Activated CD8-positive, alpha-beta memory T cell treated with anti-CD3 and anti-CD28 coated beads for 48 hours (primary cell): Measurements from ENCODE around the gene BOK.
"Not testable (repeated sequence)": the region's sequence is repeated elsewhere in the genome, so short reads cannot be mapped to it uniquely, and the experiment has no call there.

Experiments used
- DNase-seq, 3 experiments: peaks; one replicate each; pipeline ENCODE4 v3.0.0-alpha.2; 2020; ENCODE audit warnings: low read depth in 2 of 3, low spot score in 2 of 3

BOK gene

DNA sequence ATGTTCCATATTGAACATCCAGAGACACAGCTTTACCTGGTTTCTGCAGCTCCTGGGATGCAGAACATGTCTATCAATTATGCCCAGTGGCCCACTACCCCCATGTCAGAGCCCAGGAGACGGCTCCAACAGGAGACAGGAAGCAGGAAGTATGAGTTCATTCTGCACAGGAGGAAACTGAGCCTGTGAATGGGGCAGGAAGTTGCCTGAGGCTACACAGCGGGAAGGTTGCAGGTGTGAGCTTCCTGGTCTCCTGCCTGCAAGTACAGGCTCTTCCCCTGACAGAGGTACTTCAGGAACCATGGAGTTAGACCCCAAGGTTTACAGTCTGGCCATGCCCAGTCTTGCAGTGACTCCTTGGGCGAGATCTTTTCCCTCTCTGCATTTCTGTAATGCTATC is 2.8 kb upstream of the BOK start:
- DNase-seq, result no peak

DNA sequence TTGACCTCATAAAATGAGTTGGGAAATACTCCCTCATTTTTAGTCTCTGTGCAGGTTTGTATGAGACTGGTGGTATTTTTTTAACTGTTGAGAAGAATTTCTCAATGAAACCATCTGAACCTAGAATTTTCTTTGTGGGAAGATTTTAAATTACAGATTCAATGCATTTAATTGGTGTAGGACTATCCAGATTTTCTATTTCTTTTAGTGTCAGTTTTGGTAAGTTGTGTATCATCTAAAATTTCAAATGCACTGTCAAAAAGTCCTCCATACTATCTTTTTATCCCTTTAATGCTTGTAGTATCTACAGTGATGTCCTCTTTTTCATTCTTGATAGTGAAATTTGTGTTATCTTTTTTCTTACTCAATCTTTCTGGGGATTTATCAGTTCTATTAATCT is 1.8 kb upstream of the BOK start:
- DNase-seq, result no peak

DNA sequence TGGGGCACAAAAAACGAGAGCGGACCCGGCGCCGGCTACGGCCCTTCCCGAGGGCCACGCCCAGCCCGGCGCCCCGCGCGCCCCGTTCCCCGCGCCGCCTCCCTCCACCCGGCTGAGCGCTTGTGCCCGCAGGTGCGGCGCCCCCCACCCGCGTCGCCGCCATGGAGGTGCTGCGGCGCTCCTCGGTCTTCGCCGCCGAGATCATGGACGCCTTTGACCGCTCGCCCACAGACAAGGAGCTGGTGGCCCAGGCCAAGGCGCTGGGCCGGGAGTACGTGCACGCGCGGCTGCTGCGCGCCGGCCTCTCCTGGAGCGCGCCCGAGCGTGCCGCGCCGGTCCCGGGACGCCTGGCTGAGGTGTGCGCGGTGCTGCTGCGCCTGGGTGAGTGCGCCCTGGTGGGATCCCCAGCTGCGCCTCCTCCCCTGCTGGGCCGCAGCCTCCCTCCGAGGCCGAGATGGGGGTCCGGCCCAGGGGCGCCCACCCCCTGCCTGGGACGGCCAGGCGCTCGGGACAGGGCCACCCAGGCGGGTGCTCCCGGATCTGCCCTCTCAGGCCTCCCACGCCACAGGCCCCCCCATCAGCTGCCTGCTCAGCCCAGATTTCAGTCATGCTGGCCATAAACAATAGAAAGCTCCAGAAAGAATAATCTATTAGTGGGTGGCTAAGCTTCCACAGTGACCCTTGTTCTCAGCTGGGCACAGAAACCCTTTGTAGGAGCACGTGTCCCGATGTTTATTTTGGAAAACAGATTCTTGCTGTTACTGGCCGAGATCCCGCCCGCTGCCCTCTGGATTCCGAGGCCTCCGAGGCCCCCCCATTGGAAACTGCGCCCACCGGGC is 997 bp downstream of the BOK start:
- no peak for DNase-seq

DNA sequence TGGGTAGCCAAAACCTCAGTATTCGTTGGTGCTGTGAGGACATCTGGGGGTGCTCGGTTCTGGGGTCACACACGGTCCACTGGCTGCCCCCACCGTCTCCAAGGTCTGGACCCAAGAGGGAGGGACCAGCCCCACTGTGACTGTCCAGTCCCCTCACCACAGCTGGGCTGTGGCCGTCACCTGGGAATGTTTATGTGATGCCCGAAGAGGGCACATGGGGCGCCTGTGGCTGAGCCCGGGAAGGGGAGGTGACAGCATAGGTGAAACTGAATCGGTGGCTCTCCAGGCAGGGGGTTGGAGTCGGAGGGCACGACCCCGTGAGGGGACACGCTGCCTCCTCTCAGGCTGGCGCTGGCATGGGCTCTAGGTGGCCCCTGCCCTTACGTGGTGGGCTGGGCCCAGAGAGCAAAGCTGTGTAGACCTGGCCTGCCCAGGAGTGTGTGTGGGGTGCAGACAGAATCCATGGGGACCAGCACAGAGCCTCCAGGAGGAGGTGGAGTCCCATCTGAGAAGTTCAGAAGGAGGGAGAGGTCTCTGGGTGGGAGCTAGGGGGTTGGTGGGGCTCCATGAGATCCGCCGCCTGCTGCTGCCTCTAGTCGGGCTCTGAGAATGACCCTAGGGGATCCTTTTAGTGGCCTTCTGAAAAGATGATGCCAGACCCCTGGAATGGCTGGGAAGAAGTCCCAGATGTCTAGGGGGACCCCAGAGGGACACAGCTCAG is 1.8 kb downstream of the BOK start:
- no peak for DNase-seq

DNA sequence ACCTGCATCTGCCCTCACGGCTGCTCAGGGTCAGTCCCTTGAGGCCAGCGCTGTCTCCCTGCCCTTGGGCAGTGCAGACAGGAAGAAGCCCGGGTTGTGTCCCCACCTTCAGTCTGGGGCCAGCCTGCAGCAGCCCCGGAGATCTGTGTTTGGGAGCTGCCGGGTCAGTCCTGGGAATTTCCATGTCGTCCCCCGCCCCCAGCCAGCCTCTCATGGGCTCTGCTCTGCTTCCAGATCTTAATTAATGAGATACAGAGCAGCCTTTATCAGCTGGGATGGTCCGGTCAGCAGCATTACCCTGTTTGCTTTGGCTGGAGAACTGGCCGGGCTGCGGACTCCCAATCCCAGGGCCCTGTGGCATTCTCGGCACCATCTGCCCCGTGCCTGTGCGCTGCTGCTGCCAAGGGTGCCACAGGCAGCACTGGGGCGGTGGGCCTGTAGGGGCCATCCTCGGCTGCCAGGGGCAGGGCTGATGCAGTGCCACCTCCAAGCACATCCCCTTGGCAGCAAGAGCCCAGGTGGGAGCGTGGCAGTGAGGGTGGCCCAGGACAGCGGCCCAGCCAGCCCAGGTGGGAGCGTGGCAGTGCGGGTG is 2.4 kb downstream of the BOK start:
- DNase-seq, result no peak

DNA sequence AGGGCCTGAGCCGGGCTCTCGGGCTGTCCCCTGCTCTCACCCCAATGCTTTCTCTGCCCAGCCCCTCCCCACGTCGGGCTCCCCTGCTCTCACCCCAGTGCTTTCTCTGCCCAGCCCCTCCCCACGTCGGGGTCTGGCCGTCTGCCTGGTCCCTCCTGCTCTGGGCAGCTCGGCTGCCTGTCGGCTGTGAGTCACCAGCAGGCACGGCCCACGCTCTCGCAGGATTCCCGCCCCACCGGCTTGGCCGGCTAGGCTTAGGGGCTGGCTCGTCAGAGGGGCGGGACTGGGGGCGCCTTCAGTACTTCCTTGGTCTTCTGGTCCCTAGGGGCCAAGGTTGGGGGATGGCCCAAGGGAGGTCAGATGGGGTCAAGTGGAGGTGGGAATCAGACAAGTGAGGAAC is 3.3 kb downstream of the BOK start:
- DNase-seq, result no peak

DNA sequence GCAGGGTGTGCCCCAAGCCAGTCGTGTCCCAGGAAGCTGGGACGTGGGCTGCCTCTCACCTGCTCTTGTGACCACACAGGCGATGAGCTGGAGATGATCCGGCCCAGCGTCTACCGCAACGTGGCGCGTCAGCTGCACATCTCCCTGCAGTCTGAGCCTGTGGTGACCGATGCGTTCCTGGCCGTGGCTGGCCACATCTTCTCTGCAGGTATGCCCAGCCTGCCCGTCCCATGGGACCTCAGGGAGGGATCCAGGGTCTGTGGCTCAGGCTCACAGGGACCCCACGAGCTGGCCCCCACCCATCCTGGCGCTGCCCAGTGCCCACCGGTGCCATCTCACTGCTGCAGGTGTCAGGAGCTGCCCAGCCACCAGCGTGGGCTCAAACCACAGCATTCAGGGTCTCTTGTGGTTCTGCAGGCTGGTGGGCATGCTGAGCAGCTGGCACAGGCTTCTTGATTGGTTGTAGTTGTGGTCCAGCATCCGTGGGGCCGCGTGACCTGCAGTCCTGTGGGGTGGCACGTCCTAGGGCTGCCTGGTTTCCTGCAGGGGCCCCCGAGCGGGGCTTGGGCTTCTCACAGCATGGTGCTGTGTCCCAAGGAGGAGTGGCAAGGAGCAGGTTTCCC is 3.8 kb downstream of the BOK start:
- no peak for DNase-seq

DNA sequence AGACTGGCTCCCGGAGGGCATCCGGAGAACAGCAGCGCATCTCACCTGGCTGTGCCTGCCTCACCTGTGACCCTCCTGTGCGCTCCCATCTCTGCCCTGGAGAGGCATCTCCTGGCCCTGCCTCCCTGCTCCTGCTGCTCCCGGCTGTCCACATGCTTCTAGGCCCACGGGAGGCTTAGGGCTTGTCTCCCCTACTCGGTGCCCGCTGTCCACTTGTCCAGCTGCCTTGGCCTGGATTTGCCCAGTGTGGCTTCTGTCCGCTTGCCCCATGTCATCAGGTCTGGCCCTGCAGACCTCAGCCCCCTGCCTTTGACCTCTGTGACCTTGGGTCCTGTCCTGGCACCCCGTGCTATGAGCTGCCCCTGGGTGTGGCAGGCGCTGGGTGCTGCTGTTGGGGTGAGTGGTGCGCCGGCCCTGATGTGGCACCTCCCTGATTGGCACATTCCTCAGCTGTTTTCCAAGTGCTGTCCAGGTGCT is 4.5 kb downstream of the BOK start:
- DNase-seq, result no peak

DNA sequence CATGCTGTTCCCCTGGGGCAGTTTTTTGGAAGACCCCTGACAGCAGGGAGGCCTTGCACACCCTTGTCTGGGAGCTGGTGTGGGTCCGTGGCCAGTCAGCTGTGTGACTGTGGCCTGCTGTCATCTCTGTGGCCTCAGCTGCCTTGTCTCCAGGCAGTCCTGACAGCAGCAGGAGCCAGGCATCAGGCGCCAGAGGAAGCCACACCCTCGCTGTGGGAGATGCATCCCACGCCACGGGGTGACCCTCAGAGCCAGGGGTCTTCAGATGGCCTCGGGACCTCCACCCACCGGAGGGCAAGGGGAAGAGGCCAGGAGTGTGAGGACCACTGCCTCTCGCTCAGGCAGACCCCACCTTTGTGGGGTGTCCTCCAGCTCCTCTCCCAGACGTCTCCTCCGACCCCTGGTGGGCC is 5.0 kb downstream of the BOK start:
- no peak for DNase-seq

DNA sequence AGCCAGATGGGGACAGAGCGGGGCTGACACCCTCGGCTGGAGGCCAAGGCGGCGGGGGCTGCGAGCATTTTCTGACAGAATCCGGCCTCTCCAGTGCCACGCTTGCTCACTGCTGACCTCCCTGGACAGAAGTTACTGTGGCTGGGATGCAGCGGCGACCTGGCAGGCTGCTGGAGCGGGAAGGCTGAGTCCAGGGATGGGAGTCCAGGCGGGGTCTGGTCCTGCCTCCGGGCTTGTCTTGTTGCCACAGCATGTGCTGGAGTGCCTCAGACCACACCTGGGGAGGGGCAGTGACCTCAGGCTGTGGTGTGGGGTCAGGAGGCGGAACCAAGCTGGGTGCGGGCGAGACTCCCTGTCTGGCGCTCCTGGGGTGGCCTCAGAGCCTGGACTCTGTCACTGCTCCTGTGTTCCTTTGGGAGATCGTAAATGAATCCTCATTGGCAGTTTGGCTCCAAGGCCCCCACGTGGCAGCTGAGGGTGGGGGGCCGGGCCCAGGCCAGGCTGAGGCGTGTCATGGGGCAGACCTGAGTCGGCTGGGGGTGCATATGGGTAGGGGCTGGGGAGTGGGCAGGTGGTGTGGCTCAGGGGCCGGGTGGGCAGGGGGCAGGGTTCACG is 5.5 kb downstream of the BOK start:
- DNase-seq, result no peak

DNA sequence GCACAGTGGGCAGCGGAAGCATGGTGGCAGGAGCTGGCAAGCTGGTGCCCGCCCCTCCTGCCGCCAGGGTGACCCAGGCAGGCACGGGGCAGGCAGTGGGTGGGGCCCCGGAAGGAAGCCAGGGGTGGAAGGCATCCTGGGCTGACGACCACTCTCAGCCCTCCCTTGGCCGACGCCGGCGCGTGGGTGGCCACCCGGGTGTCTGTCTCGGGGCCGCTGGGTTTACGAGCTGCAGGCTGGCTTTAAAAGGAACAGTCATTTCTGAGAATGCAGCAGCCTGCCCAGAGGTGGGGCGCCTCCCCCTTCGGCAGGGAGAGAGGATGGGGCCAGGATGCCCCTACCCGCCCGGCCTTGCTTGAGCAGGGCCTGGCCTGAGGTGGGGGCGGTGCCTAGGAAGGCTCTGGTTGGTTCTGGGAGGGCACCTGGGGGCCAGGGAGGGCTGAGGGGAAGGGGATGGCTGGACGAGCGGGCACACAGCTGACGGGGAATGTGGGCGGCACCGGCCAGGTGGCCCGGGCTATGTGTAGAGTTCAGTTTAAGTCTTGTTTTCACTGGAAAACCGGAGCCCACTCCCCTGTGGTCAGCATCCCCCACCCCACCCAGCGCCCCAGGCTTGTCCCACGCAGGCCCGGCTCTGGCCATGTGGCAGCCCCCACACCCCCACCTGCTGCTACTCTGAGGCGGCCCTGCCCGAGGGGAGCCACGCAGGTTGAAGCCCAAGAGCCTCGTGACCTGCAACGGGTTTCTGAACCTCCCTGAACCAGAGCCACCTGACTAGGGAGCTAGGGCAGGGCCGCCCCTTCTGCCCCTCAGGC is 6.3 kb downstream of the BOK start:
- no peak for DNase-seq

DNA sequence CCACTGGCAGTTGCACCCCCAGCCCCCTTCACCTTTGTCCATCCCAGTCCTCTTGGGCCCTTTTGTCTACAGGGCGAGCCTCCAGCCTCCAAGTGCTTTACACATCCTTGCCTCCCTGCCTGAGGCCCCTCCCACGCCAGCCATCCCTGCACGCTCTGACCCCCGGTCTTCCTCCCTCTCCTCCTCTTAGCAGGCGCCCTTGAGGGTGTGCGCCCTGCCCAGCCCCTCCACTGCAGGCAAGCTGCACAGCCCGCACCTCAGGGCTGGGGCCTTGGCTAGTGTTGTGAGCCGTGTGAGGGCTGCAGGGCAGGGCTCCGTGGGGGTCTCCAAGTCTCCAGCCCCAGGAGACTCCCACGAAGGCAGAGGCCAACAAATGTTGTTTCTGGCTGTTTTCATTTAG is 6.9 kb downstream of the BOK start:
- DNase-seq, result no peak

DNA sequence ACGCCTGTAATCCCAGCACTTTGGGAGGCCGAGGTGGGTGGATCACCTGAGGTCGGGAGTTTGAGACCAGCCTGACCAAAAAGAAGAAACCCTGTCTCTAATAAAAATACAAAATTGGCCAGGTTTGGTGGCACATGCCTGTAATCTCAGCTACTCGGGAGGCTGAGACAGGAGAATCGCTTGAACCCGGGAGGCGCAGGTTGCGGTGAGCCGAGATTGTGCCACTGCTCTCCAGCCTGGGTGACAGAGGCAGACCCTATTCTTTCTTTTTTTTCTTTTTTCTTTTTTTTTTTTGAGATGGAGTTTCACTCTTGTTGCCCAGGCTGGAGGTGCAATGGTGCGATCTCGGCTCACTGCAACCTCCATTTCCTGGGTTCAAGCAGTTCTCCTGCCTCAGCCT is 7.5 kb downstream of the BOK start:
- not testable (repeated sequence) for DNase-seq

DNA sequence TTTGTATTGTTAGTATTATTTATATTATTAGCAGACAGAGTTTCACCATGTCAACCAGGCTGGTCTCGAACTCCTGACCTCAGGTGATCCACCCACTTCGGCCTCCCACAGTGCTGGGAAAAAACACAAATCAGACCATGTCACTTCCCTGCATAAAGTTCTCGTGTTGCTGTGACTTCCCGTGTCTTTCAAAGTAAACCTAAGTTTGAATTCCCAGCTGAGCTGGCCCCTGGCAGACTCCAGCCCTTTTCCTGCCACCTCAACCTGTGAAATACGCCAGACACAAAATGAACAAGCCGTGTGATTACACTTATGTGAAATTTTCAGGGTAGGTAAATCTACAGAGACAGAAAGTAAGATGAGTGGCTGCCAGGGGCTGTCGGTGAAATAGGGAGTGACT is 7.9 kb downstream of the BOK start:
- no peak for DNase-seq

DNA sequence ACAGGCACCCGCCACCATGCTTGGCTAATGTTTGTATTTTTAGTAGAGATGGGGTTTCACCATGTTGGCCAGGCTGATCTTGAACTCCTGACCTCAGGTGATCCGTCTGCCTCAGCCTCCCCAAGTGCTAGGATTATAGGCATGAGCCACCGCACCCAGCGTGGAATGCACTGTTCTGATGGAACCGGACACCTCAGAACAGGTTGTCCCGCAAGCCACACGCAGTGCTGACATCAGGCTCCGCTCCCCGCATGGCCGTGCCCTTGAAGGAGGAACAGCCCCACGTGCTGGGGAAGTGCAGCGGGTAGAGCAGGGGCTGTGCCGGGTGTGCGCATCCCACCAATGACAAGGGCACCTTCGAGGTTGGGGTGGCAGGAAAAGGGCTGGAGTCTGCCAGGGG is 8.7 kb downstream of the BOK start:
- DNase-seq, result not testable (repeated sequence)

DNA sequence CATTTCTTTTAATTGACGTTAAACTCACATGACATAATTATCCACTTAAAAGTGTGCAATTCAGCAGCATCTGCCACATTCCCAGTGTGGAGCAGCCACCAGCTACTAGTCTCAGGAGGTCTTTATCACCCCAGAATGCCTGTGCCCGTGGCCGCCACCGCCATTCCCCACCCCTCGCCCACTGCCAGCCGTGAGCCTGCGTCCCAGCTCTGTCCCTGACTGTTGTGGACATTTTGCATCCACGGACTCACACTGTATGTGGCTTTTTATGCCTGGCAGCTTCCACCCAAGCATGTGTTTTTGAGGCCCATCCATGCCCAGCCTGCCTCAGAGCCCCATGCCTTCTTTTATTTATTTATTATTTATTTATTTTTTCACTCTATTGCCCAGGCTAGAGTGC is 9.2 kb downstream of the BOK start:
- no peak for DNase-seq

DNA sequence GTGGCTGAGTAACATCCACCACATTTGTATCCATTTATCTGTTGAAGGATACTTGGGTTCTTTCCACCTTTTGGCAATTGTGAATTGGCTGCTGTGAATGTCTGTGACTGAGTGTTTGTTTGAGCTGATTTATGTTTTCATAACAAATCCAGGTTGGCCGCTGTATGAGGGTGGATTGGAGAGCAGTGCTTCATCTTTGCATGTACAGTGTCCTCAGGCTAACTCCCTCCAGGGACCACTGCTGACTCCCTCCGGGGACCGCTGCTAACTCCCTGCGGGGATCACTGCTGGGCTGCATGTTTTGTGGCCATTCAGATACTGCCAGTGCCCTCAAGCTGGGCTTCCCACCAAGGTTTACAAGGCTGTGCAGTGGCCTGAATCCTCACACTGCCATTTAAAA is 10.2 kb downstream of the BOK start:
- no peak for DNase-seq

DNA sequence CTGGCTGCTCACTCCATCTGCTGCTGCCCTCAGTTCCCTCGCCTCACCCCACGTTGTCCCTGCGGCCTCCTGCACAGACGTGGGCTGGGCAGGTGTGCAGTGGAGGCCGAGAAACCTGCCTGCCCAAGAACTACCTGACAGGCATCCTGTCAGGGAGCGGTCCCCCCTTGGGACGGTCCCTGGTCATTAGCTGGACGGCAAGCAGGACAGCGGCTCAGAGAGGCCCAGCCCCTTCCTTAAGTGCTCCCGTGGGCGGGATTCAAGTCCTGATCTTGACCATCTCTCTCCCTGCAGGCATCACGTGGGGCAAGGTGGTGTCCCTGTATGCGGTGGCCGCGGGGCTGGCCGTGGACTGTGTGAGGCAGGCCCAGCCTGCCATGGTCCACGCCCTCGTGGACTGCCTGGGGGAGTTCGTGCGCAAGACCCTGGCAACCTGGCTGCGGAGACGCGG is 11.3 kb downstream of the BOK start:
- DNase-seq, result no peak

DNA sequence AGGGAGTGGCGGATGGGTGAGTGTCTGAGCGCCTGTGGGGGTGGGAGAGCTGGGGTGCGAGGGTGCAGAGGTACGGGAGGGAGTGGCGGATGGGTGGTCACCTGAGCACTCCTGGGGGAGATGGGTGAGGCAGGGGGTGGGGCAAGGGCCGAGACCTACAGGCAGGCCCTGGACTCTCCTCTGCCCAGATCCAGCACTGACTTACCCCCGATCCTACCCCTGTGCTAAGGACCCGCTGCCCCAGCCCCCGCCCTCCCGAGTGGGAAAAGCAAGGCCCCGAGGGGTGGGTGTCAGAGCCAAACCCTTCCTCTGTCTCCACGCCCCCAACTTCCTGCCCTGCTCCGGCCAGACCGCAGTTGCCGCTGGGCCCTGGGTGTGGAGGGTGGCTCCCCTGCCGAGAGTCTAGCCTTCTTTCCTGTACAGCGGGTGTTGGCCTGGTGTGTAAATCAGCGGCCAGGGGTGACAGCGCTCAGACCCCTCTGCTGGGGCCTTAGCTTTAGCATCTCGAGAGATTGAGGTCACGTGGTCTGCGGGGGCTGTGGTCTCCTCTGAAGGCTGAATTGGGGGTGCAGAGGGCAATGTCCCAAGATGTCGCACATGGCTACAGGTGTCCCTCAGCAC is 12.5 kb downstream of the BOK start:
- no peak for DNase-seq
